Measurements from ENCODE around the gene PRELP.
A peak's percentile ranks its signal among the peaks of the same experiment; 100 is the strongest.
"Not testable (repeated sequence)": the region's sequence is repeated elsewhere in the genome, so short reads cannot be mapped to it uniquely, and the experiment has no call there.

PRELP gene

DNA sequence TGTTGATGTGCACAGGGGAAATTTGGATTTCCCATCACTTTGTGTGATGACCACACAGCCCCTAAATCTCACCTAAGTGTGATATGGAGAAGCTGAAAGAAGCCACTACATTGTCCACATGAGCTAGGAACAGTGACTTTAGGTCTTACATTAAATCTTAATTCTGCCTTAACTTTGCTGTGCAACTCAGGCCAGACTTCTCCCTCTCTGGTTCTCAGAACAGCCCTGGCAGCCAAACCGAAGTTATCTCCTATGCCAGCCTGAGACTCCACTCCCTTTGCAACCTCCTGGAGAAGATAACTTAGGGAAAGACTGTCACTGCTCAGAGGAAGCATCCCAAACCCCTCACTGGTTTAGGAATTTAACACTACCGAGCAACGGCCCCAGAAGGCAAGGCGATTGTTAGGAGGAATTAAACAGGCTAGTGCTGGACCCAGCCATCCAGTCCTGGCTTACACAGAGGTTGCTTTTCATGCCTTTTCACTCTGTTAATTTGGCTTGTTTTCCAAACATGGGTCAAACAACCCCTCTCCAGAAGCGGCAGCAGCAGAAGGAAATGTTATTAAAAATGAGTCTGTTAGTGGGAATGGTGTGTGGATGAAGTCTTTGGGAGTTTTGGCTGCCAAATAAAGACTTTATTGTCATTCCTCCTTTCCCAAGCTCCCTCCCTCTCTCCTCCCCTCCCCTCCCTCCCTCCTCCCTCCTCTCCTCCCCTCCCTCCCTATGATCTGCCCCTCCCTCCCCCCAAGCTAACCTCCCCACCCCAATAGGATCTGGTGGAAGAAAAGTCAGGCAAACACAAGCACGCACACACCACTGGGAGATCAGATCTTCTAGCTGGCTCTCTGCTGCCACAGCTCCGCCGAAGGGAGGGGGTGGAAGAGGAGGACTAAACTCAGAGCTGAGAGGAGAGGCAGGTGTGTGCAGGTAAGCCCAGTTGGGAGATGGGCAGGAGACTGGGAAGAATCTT, at the start of gene PRELP:
TSS of gene PRELP (plus strand) at position 795 of the 970 bp plus-strand sequence. CDS start 7,379 bp downstream, outside the sequence.
- no peak for DNase-seq

DNA sequence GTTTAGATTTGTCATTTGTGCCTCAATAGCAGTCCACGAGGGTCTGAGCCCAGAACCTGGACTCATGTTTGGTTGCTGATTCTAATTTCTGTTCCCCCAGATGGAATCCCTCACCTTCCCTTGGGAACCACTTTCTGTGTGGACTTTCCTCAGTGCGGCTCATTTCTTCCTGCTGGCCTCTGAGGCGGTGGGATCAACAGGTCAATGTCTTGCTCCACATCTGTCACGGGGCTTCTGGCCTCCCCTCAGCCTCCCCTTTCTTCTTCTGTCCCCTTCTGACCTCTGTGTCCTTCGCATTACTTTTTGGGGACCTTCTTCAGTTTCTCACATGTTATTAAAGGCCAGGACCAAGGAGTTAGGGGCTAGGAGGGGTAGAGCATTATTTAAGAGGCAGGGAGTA, 49.2 kb upstream of the PRELP start:
- DNase-seq, result no peak

DNA sequence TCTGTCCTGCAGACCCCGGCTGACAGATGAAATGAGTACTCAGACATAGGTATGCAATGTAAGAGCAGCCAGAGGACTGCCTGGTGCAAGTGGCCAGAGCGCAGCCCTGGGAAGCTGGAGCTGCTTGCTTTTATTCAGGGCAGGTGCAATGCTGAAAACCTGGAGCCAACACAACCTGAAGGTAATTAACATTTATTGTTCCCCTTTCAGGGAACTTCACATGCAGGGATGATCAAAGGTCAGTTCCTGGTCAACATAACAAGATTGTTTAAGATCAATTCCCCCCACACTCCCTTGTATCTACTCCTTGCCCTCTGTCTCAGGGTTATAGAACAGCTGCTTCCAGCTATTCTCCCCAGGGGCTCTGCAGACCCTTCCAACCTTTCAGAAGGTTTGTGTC, 48.7 kb upstream of the PRELP start:
- no peak for DNase-seq

DNA sequence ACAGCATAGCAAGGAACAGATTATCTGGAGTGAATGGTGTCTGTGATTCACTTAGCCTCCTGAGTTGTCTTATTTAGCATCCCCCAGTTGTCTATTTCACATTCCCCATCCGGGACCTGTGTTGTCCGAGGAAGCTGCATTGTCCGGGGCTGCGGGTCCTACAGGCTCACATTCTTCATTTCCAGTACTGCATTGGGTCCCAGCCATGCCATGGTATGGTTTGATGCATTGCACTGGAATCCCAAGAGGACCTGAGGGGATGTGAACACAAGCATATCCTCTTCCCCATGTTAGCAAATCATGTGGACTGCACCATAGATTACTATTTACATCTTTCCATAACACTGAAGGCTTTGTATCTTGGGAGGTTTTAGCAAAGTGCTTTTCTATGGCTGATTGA, 48.2 kb upstream of the PRELP start:
- DNase-seq, result no peak

DNA sequence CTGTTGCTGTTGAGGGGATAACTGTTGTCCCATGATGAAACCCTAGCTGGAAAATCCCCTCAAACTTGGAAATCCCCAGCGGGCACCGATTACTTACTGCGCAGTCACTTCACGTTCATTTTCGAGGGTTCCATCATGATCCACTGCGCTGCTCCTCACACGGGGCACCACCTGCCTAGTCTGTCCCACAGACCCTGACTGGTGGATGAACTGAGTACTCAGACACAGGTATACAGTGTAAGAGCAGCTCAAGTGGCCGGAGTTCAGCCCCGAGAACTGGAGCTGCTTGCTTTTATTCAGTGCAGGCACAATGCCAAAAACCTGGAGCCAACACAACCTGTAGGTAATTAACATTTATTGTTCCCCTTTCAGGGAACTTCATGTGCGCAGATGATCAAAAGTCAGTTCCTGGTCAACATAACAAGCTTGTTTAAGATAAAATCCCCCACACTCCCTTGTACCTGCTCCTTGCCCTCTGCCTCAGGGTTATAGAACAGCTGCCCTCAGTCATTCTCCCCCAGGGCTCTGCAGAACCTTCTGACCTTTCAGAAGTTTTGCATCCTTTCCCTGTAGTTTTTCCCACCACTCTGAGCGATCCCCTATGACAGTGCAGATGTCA, 46.5 kb upstream of the PRELP start:
- peak; percentile 52 to 82 for DNase-seq

DNA sequence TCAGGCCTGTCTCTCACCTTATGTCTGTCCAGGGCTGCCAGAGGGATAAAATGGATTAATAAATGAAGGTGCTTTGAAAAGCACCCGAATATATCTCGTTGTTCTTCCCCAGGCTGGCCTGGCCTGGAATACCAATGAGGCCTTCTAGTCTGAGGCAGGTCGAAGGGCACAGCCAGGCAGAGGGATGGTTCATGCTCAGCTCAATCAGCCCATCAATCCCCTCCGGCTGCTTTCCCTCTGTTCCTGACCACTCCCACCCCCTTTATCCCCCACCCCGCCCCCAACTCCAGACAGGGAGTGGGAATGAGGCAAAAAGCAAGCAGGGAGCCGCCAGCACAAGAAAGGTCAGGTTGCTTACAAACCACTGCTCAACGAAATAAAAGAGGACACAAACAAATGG, 40.0 kb upstream of the PRELP start:
- no peak for DNase-seq

DNA sequence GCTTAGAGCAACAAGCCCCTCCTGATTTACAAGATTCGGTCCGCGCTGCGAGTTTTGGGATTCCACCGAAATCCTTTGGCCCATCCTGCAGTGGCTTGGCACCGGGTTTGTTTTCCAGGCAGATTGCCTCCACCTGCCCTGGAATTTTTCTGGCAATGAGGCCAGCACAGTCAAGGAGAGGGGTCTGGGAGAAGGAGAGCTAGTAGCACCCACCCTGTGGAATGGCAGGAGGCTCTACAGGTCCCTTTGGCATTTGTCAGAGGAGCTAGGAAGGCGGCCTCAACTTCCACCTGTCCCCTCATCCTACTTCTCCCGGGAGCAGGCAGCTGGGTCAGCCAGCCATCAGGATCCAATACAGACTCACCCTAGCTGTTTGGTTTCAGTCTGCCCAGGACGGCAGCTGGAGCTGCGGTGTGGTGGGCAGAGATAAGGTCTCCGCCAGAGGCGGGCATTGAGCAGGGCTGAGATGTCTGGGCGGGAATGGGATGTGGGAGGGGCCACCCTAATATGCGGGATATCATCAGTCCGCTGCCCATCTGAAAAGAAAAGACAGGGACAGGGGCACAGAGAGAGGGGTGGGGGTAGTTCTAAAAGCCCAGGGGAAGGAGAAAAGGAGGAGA, 37.8 kb upstream of the PRELP start:
- no peak for DNase-seq

DNA sequence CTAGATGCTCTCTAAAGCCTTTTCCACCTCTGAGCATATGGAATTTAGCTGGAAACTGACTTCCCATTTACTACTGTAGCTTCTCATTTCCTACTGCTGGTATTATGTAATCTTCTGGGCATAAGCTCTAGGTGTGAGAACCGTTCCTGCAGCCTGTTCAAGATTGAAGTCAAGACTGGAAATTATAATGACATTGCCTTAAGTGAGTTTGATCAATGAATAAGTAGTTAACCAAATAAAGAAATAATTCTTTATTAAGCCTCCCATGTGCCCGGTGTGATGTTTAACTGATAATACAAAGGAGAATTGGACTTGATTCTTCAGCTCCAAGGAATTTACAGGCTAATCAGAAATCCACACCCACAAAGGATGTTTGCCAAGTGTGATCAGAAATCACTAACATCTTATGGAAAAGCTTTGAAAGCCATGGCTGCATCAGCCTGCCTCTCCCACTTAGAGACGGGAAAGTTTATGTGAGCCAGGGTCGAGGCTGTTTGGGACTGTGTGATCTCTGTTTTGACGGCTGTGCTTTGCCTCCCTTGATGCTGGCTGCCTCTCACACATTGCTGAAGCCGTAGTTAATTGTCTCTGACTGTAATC, 36.4 kb upstream of the PRELP start:
- no peak for DNase-seq

DNA sequence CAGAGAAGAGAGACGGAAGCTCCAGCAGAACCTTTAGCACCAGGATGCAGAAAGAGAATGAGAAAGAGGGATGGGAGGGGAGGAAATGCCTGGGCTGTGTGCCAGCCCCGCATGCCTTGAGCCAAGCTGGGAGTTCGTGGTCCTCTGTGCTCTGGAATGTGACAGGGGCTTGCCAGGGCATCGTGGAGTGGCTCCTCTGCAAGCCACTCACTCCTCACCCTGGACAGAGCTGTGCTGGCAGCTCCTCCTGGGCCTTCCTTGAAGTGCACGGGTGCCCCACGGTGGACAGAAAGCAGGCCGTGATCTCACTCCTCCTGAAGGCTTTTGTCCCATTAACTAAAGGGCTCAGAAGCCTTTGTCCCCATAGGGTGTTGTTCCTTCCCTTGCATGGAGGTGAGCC, 34.8 kb upstream of the PRELP start:
- DNase-seq, result peak; percentile 14 to 53

DNA sequence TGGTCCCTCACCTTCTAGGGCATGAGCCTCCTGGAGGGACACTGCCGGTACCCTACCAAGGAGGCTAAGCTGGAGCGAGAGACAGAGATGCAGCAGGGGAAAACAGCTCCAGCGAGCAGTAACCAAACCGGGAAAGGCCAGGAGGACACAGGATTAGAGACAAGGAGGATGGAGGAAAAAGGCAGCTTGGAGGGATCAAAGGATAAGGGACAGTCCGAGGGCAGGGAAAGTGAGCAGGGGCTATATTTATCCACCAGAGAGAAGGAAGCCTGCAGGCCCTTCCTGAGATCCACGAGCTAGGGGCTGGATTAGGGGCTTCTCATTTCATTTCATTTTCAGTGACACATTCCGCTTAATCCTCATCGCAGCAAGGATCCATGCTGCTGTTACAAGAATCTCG, 33.8 kb upstream of the PRELP start:
- DNase-seq, result no peak

DNA sequence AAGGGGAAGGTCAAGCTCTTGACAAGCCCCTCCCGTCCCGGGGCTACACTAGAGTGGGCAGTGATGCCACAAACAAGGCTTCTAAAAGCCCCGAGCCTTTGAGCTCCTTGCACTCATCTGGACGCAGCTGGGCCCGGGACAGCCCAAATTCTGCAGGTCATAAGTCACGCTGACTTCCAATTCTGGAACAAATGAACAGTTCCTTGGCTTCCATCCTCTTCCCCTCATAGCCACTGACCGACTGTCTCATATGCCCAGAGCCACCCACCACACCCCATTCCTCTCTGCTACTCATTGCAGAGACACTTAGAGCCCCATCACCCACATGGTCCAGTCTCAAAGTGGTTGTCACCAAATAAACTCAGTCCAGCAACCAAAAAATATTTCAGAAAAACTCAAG, 32.8 kb upstream of the PRELP start:
- DNase-seq, result no peak

DNA sequence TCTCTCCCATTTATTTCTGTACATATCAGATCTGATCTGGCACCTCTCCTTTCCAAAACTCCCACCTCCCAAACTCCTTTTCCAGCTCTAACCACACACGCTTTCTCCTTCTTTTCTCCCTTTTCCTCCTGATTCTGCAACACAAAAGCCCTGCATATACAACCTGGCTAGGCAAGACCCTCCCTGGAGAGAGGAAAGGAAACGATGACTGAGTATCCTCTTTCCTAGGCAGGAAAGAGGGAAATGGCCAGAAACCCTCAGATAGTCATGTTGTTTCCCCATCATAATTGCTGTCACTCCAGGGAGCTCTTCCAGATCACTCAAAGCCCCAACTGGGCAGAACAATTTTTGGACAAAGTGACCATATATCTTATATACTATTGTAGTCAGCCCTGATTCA, 32.3 kb upstream of the PRELP start:
- DNase-seq, result no peak

DNA sequence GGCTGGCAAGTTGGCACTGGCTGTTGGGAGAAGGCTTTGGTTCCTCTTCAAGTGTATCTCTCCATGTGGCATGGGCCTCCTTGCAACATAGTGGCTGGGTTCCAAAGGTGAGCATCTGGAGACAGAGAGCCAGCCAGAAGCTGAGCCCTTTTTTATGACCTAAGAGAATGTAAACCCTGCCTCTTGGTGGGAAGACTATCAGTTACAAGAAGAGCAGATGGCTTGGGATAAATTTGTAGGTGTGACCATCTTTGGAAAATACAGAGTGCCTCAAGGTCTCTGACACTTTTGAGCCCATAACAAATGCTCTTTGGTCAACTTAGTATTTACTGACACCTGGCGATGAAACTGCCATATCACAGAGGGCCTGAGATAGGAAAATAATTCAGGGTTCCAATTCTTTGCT, 31.4 kb upstream of the PRELP start:
- DNase-seq, result peak; percentile 98 to 99

DNA sequence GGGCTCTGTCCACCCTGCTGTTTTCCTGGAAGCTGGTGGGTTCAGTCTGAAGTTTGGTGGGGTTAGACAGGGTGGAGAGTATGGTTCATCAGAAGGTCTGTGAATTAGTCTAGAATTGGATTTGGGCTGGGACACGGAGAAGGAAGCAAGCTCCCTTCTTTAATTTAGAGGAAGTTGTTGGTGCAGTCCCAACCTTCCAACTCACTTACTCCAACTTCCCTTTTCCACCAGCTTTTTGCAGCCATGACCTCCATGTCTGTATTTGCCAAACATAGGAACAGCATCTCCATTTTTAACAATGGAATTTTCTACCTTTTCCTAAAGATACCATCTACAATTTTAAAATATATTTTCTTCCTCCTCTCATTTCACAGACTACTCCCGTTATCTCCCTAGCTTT, 28.5 kb upstream of the PRELP start:
- no peak for DNase-seq

DNA sequence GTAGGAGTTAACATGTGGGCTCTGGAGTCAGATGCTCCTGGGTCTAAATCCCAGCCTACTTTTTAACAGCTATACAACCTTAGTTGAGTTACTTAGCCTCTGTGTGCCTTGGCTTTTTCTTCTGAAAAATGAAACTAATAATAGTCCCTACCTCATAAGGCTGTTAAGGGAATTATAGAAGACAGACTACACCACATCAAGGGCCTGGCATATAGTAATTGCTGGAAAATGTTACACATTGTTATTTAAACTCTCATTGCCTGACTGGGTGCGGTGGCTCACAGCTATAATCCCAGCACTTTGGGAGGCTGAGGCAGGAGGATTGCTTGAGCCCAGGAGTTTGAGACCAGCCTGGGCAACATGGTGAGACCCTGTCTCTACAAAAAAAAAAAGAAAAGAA, 28.0 kb upstream of the PRELP start:
- not testable (repeated sequence) for DNase-seq

DNA sequence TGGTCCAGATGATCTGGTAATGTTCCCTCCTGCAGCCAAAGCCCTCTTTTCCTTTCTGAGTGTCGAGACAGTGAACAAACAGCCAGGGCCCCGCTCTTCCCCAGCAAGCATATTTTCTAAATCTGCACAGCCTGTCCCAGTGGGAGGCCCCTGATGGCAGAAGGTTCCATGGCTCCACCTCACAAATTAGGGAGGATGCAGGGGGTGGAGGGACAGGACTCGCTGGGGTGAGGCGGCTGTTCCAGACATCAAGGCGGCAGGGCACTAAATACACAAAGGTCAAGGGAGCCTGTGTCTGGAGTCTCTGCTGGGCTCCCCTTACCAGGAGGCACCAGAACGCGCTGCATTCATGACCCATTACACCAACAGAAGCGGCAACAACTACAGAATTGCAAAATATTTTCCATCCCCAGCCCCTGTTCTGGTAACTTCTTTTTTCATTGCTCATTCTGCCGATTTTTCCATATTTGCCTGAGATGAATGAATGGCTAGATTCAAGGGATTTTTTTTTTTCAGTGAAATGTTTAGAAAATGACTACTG, 27.0 kb upstream of the PRELP start:
- DNase-seq, result peak; percentile 77 to 84

DNA sequence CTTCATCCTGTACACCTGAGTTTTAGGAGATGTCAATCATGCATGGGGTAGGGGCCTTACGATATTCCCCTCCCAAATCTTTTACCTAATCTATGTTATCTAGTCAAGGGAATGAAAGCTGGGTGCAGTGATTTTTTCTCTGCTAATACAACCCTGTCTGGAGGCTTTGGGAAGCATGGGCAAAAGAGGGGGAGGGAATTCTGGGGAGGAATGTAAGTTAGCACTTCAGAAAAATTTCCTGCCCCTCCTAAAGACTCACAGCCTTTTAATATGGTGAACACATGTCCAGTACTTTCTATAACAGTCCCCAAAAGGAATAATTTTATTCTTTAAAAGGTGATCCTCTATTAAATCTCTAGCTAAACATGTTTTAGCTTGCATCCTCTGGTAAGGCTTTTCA, 25.6 kb upstream of the PRELP start:
- no peak for DNase-seq

DNA sequence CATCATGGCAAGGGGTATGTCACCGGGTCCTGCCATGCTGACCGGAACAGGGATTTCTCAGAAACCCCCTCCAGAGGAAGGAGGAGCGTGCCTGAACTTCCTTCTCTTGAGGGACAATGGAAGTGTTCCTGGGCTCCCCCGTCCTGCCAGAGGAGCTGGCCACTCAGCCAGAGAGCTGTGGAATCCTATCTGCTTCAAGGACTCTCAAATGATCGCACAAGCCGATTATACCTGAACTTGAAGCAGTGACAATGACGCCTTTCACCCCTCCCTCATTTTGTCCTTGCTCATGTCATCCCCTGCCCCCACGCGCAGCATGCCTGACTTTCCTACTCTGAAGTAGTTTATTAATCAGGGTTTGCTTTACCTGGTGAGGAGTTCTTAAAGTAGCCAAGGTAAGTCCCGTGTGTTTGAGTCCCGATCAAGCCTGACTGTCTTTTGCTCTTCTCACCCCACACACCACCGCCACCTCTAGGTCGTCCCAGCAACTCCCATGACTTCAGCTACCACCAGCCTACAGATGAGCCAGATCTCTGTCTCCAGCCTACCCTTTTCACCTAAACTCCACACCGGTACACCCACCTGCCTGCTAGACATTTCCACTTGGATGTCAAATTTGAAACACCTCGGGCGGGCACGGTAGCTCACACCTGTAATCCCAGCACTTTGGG, 25.0 kb upstream of the PRELP start:
- peak; percentile 55 to 76 for DNase-seq

DNA sequence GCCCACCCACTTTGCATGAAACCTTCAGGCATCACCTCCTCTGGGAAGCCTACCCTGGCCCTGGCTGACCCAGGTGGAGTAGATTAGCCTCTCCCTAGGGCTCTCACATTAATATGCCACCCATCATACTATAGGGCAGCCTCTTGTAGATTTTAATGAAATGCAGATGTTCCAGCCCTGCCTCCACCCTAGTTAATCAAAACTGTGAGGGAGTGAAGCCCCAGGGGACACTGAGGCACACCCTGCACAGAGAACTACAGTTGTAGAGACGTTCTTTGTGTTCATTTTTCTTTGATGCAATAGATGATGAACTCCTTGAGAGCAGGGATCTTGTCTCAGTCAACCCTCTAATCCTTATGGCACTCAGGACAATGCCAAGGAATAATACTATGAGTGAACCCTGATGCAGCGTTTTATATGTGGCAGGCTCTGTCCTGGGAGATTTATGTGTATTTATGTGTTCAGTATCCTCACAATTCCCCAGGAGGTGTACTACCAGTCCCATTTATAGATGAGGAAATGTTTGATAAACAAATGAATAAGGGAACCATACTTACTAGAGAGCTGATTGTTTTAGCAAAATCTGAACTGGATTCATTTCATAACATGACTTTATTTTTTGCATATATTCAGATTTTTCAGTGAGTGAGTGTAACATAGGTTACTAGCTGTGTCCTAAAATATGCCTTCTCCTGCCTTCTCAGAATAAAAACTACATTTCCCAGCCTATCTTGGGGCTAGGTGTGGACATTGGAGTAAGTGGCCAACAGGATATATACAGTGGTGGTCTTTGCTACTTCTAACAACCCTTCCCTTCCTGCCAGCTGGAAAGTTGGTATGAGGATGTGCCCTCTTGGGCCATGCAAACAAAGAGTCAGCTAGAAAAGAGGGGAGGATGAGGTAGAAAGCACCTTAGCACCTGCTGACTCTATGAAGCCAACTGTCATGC, 23.5 kb upstream of the PRELP start:
- DNase-seq, result no peak

DNA sequence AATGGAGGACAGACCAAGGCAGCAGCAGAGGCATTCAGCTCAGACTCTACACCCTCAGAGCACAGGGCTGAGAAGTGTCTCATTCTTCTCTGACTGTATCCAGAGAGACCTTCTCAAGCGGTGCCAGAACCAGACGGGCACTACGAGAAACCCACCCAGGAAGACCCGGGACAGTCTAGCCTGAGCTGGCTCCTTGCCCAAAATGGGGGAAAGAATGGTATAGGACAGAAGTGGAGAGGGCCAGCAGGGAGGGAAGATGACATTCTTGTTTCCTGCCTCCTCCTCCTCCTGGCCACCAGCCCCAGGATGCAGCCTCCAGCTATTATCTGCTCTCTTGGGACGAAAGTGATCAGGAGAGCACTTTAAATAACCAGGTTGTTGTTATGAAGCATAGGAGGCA, 22.6 kb upstream of the PRELP start:
- DNase-seq, result peak in 1 of 2 experiments; percentile 26

DNA sequence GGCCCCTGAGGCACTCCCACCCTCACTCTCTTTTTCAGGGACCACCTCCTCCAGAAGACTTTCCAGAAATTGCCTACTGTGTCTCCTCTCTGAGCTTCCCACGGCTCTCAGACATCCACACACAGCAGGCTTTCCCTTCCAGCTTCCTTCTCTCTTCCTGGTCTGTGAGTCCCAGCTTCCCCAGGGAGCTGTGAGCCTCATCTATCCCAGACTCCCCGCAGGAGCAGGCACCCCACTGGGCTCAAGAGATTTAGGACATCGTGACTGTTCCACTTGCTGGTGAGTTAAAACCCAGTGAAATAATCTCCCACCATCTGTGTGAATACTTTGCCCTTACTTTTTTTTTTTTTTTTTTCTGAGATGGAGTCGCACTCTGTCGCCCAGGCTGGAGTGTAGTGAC, 22.0 kb upstream of the PRELP start:
- DNase-seq, result peak; percentile 83 to 84
